ENCODE data around the gene MKRN3.

Gene MKRN3

DNA sequence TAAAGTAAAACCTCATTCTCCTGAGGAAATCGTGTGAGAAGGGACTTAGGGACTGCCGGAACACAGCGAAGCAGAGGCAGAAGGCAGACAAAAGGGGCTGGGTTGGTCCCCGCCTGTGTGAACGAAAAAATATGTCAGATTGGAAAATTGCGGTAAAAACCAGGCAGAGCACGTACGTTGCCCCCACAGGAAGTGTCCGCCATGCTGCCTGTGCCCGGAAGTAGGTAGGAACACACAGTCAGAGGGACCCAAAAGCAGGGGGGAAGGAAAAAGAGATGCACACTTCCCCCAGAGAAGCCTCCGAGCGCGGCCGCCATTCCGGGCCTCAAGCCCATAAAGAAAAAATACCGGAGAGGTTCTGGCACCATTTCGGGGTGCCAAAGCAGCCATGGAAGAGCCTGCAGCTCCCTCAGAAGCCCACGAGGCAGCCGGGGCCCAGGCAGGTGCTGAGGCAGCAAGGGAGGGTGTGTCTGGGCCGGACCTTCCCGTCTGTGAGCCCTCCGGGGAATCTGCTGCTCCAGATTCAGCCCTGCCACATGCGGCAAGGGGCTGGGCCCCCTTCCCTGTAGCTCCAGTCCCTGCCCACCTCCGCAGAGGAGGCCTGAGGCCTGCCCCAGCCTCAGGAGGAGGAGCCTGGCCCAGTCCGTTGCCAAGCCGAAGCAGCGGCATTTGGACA, at the start of gene MKRN3:
Gene MKRN3 (plus strand): TSS at position 280 of the 676 bp plus-strand sequence. CDS start 109 bp downstream, at position 389.
- DNase-seq (ENCODE audit: low read depth in 2 of 2): peak in 1 of 2 donors; percentile 21

DNA sequence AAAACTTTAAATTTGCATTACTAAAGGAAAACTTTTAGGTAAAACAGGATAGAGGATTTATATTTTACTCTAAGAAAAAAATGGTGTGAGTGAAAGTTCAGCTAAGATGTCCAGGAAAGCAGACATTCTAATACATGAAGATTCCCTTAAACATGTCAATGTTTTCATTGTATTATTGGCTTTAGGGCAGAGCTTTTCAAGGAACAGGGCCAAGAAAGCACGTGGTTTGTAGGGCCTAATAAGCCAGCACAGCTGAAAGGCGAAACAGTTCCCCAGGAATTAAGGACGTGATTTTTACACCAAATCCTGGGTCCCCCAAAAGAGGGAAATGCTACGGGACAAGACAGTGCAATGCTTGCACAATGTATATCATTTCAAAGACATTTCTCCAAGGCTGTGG, 48.6 kb upstream of the MKRN3 start:
- DNase-seq (ENCODE audit: low read depth in 2 of 2): no peak

- DNase-seq (ENCODE audit: low read depth in 2 of 2): no peak
Observed at GRCh38 chr15:23518104-23518503, 47.4 kb upstream of the MKRN3 start.

GRCh38 chr15:23524816-23525215, 40.7 kb upstream of the MKRN3 start:
- no peak for DNase-seq (ENCODE audit: low read depth in 2 of 2)

DNA sequence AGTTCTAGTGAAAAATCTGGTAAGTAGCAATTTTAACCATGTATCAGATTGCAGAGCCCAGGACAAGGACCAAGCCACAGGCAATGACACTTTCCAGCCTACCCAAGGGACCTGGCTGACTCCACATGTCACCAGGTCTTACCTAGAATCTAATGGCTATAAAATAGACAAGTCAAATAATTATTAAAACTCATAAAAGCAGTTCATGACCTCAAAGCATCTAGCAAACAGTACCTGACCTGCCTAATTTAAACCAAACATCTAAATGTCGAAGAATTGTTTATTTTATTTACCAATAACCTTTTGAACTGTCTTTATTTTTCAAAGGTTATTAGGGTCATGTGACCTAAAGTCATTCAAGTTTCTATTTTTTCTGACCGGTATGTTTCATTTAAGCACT, 35.6 kb upstream of the MKRN3 start:
- no peak for DNase-seq (ENCODE audit: low read depth in 2 of 2)

GRCh38 chr15:23532024-23532423, 33.5 kb upstream of the MKRN3 start:
- DNase-seq (ENCODE audit: low read depth in 2 of 2): no peak

- no peak for DNase-seq (ENCODE audit: low read depth in 2 of 2)
Observed at GRCh38 chr15:23536659-23537058, 28.8 kb upstream of the MKRN3 start.

- no peak for DNase-seq (ENCODE audit: low read depth in 2 of 2)
Observed at GRCh38 chr15:23538648-23539047, 26.8 kb upstream of the MKRN3 start.

DNA sequence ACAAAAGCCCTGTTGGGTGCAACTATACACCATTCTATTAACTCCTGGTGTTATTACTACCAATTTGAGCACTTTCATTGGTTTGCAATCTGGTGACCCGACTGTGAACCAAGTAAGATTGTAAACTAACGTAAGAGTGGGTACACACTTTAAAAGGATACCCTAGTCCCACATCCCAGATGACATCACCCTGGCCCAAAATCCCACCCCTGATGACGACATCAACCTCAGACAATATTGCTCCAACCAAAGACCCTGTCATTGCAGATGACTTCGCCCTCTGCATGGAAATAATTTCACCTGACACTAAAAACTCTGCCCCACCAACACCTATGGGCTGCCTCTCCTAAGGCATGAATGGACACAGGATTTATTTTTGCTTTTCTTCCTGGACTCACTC, 25.6 kb upstream of the MKRN3 start:
- no peak for DNase-seq (ENCODE audit: low read depth in 2 of 2)

GRCh38 chr15:23546158-23546557, 19.3 kb upstream of the MKRN3 start:
- no peak for DNase-seq (ENCODE audit: low read depth in 2 of 2)

DNA sequence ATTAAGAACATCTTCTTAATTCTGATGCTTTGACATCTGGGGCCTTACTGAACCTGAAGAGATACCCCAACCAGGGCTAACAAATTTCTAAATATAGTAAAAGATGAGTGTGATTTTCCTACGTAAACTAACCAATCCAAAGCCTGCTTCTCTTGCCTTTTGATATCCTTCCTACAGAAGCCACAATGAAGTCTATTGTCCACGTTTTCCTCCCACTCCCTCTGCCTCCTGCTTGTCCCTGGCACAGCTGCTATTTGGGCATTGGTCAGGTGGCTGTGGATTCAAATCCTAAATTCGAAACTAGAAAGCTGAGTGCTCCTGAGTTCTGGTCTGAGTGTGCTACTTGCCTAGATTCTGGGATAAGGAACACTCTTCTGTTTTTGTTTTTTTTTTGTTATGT, 17.4 kb upstream of the MKRN3 start:
- DNase-seq (ENCODE audit: low read depth in 2 of 2): no peak

DNA sequence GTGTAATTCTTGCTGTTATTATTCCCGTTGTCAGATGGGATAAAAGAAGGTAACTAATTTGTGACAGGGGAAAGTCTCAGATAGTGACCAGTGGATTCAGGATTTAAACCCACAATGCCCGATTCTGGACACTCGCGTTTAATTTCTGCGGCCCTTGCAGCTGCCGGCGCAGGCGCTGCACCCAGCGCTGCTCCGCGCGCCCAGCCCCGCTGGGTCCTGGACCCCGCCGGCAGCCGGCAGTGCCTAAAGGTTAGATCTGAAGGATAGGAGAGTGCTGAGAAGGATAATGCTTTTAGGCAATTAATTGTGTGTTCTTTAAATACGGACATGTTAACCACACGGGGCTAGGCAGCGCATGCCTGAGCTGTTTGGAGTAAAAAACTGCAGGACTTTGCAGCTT, 3.6 kb upstream of the MKRN3 start:
- no peak for DNase-seq (ENCODE audit: low read depth in 2 of 2)

- no peak for DNase-seq (ENCODE audit: low read depth in 2 of 2)
Observed at GRCh38 chr15:23564821-23565394, 566 bp upstream of the MKRN3 start.

GRCh38 chr15:23566071-23566554, 639 bp downstream of the MKRN3 start:
- no peak for DNase-seq (ENCODE audit: low read depth in 2 of 2)

GRCh38 chr15:23566651-23567050, 1.2 kb downstream of the MKRN3 start:
- no peak for DNase-seq (ENCODE audit: low read depth in 2 of 2)

GRCh38 chr15:23567921-23568320, 2.4 kb downstream of the MKRN3 start:
- no peak for DNase-seq (ENCODE audit: low read depth in 2 of 2)

DNA sequence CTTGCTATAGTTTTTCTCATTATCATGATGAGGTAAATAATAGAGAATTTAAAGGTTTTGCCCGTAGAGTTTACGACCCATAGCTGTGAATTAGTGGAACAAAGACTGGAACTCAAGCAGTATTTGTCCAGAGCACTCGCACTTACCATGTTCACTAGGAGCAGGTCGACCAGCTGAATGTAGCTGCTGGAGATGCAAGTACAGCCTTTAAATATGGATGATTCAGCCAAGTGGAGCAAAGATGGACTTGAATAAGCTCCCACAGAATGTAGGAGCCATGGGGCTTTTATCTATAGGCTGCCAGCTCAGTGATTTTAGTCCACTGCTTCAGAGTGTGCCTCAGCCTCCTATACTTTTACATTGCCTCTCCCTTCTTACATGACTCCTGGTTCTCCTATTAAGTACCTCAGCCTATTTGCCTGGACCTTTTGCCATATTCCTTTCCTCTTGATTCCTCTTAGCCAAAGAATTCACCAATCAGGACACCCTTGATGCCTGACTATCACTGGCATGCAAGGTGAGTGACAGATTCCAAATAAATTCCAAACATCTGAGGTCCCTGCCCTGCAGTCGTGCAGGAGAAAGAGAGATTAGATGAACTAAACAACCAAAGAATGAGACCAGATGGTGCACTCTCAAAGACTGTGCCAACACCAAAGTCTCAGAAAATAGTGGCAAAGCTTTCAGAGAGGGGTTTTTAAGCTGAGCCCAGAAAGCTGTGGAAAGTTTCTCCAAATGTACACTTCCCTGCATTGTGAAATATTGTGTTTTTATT, 3.9 kb downstream of the MKRN3 start:
- DNase-seq (ENCODE audit: low read depth in 2 of 2): no peak

DNA sequence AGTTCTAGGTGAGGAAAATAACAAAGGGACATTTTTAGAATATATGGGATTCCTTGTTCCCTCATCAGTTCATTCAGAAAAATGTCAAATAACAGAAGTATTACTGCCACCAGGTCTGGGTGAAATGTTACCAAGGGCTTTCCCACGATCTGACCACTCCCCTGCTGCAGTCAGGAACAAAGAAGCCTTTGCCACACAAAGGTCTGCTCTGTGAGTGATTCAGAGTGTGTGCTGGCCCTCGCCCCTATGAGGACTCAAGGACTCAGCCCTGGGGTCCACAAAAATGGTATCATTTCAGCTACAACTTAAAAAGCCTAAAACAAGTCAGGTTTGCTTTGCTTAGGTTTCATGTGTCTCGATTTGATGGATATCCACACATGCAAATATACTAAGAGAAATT, 5.0 kb downstream of the MKRN3 start:
- no peak for DNase-seq (ENCODE audit: low read depth in 2 of 2)

DNA sequence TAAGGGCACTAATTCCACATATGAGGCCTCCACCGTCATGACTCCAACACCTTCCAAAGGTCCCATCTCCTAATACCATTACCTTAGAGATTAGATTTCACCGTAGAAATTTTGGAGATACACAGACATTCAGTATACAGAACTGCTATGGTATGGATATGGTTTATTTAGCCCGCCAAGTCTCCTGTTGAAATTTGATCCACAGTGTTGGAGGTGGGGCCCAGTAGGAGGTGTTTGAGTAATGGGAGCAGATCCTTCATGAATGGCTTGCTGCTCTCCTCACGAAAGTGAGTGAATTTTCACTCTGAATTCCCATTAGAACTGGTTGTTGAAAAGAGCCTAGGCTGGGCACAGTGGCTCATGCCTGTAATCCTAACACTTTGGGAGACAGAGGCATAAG, 7.4 kb downstream of the MKRN3 start:
- DNase-seq (ENCODE audit: low read depth in 2 of 2): no peak

- no peak for DNase-seq (ENCODE audit: low read depth in 2 of 2)
Observed at GRCh38 chr15:23574742-23575141, 9.3 kb downstream of the MKRN3 start.

GRCh38 chr15:23576061-23576460, 10.6 kb downstream of the MKRN3 start:
- no peak for DNase-seq (ENCODE audit: low read depth in 2 of 2)

GRCh38 chr15:23578521-23579150, 13.2 kb downstream of the MKRN3 start:
- DNase-seq (ENCODE audit: low read depth in 2 of 2): no peak
